GM21528 (cell line): ENCODE measurements around the gene ITGB7.
A peak's percentile ranks its signal among the peaks of the same experiment; 100 is the strongest.
"Not testable (repeated sequence)": the region's sequence is repeated elsewhere in the genome, so short reads cannot be mapped to it uniquely, and the experiment has no call there.

Source experiments
- ATAC-seq: cut with Tn5 transposase; IDR thresholded peaks from one replicate; pipeline ENCODE4 v1.9.1; 2021; ENCODE audit warnings: mild to moderate bottlenecking, moderate library complexity; ENCODE audit not compliant: unreplicated experiment, low FRiP score

The ITGB7 gene

DNA sequence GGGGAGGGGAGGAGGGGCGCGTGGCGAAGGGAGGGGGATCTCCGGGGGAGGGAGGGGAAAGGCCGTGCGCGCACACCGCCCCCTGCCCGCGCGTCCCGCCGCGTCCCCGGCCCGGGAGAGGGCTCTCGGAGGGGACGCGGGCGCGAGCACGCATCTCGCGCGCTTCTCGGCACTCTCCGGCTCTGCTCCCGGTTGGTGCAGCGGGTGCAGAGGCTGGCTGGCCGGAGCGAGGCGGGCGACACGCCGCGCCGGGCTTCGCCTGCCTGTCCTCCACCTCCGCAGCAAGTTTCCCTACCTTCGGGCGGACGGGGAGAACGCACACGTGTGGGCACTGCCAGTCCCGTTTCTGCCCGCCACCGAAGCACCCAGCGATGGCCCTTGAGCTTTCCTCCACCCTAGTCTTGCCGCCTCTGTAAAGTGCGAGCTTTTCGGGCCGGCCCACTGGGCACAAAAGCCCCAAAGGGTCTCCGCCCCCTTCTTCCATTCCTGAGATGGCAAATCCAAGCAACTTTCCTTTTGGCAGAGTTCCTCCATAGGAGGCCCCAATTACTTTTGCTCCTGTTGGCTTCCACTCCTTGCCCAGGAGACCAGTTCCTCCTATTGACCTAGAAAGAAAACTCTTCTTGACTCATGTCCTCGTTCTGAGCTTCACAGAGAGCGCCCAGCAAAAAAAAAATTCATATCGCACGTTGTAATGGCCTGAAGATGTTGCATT, 26.0 kb downstream of the ITGB7 start:
- ATAC-seq, result peak; percentile 59

DNA sequence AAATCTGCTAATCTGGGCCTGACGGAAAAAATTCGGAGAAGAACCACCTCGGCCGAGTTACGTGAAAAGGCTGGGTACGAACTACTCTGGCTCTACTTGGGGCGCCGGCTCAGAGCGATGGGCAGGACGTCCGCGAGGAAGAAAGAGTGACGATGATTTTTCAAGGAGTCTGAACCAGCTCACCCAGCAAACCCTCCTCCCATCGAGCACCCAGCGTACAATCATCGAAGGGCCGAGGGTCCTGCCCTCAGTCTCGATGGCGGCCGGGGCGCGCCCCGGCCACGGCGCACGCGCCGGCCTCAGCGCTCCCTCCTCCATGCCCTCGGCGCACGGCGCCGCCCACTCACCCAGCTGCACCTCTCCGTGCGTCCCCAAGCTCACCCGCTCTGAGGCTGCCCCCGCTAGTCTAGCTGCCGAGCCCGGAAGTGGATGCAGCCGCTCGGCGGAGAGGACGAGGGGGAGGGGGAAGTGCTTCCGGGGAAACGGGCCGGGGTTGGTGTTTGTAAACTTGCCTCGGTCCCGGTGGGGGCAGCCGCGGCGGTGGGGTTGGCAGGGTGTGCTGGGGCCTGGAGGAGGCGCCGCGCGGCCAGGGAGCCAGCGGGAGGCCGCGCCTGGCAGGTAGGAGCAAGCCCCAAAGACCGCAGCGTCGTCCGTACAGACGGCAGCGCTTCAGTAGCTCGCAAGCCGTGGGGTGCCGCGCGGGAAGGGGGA, 26.7 kb downstream of the ITGB7 start, which contains the start of the genes CSAD and ZNF740:
TSS of gene CSAD (minus strand) at position 706 of the 711 bp plus-strand sequence. CDS start 7,455 bp downstream, outside the sequence.
TSS of gene ZNF740 (plus strand) at position 503 of the 711 bp plus-strand sequence. CDS start 1,262 bp downstream, outside the sequence.
- peak; percentile 94 for ATAC-seq

DNA sequence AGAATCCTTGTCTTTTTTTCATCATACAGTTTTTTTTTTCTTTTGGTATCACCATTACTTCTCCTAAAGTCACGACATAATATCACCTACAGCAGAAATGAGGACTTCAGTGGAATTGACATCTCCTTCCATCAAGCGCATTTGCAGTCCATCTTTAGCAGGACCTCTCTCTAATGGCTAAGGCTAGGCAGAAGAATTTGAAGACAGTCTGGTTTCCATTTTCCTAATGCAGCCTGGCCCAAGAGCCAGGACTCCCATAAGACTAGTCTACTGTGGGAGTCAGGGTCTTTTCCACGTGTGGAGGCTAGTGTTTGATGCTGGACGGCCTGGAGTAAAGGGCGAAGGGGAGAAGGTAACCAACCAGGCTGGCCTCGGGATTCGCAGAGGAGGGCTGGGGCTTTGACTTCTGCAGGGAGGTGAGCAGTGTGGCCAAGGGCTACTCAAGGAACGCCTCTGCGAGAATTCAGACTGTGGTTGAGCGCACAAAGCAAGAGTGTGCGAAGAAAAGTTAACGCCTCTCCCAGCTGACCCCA, 27.3 kb downstream of the ITGB7 start:
- ATAC-seq, result peak; percentile 19

DNA sequence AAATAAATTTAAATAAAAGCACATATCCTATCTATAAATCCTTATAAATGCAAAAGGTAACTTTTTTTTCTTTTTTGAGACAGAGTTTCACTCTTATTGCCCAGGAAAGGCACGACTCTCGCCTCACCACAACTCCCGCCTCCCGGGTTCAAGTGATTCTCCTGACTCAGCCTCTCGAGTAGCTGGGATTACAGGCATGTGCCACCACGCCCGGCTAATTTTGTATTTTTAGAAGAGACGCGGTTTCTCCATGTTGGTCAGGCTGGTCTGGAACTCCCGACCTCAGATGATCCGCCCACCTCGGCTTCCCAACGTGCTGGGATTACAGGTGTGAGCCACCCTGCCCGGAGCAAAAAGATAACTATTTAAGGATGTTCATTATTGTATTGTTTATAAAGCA, 28.2 kb downstream of the ITGB7 start:
- not testable (repeated sequence) for ATAC-seq

DNA sequence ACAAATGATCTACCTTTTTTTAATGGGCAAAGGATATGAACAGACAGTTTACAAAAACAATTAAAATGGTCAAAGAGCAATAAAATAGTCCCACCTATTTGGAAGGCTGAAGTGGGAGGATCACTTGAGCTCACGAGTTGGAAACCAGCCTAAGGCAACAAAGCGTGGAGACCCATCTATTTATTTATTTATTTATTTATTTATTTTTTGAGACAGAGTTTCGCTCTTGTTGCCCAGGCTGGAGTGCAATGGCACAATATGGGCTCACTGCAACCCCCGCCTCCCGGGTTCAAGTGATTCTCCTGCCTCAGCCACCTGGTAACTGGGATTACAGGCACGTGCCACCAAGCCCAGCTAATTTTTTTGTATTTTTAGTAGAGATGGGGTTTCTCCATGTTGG, 29.6 kb downstream of the ITGB7 start:
- not testable (repeated sequence) for ATAC-seq

DNA sequence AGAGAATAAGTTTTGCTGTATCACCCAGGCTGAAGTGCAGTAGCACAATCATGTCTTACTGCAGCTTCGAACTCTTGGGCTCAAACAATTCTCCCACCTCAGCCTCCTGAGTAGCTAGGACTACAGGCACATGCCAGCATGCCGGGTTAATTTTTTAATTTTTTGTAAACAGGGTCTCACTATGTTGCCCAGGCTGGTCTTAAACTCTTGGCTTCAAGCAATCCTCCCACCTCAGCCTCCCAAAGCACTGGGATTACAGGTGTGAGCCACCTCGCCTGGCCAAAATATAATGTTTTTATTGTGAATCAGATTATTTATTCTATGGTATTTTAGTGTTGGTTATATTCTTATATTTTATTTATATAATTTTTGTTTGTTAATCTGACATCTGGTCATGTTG, 30.3 kb downstream of the ITGB7 start:
- no peak for ATAC-seq

DNA sequence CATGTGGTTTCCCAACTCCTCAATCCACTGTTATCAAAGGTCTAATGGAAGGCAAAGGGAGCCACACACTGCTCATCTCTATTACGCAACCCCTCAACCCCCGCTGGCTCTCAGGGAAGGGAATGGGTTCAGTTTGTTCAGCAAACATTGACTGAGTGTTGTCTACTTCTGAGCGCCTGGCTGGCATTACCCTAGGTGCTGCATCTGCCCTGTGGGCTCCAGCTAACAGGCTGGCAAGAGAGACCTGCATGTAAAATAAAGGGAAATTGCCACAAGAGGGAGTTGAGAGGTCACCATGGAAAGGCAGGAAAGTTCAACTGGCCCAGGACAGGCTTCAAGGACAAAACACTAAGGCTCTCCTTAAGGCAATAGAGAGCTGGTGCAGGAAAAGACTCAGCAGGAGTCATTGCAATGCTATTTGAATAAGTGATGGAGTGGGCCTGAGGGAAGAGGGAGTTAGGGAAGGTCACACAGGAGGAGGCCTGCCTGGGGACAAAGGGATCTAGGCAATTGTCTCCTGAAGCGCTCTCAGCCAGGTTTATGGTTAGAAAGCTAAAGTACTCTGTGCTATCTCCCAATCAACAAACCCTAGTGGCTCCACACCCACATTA, 32.1 kb downstream of the ITGB7 start:
- ATAC-seq, result no peak

DNA sequence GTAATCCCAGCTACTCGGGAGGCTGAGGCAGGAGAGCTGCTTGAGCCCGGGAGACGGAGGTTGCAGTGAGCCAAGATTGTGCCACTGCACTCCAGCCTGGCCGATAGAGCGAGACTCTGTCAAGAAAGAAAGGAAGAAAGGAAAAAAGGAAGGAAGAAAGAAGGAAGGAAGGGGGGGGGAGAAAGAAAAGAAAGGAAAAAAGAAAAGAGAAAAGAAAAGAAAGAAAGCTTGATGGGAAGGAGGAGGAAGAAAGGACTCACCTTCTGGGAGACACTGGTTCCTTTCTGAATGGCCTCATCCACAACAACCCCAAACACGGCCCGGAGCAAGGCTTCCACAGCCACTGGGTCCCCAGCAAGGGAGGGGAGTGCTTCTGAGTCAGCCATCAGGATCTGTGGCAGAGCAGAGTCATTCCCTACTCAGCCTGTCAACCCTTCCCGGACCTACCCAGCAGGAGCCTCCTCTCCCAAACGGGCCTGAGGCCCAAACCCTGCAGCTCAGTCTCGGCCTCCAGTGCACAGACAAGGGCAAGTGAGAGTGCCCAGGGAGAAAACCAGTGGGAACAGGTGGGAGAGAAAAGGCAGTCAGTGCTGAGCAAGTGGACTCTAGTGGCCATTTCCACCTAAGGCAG, 33.9 kb downstream of the ITGB7 start:
- ATAC-seq, result no peak

DNA sequence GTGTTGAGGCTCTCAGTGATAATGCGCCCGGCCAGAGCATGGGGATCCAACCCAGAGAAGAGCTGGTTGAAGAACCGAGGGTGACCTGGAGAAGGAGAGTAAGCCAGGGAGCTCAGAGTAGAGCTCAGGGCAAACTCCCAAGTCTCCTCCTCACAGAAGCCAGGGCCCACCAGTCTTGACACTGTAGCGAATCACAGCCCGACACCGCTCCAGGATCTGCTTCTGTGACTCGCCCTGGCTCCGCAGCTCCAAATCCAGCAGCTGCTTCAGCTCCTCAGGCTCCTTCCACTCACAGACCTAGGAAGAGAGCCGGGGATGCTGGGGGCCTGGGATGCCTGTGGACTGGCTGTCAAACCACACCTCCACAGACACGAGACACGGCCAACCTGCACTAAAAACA, 34.7 kb downstream of the ITGB7 start:
- ATAC-seq, result no peak

DNA sequence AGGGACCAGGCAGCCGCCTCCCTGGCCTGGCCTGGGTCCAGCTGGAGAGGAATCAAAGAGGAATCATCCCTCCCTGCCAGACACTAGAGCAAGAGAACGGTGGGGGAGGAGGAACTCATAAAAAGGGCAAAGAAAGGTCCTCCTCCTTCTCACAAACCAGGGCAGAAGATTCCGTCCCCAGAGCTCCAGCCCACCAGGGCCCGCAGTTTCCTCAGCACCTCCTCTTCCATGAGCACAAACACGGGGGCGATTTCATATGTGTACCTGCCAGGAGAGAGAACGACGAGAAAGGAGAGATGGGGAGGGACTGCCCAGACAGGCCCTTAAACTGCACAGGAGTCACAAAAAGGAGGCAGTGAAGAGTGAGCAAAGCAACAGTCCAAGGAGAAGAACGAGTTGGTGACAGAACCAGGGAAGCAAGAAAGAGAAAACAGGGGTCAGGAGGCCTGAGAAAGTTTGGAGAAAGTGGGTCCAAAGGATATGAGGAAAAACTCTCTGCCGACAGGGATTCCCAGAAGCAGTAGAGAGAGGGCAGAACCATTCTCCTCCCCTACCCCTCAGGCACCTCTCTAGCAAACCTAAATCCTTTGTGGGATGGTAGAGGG, 35.2 kb downstream of the ITGB7 start:
- no peak for ATAC-seq

DNA sequence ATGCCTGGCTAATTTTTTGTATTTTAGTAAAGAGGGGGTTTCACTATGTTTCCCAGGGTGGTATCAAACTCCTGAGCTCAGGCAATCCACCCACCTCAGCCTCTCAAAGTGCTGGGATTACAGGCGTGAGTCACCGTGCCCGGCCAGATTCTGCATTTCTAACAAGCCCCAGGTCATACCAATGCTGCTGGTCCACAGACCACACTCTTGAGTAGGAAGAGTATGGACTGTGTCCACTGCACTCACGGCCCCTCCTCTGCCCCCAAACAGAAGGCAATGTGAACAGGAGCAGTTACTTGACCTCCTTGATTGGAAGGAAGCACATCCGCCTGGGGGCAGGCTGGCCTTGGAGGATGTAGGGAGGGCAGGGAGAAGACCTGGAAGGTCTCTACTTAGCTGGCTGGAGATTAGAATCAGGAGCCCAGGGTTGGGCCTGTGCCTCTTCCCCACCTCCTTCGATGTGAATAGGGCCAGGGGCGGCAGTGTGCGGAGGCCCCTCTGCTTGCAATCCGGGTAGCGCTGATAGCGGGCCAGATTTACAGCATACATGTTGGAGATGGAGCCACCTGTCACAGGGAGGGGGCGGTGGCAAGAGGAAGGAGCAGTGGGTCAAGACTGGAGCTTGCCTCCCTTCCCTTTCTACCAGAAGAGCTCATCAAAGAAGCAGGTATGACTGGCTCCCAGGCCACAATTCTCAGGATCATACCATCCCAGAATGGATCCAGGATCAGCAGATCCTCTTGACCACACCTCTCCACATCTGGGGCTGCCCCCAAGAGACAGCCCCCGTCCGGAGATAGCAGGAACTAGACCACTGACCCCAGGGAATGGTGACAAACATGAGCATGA, 36.0 kb downstream of the ITGB7 start:
- ATAC-seq, result no peak

DNA sequence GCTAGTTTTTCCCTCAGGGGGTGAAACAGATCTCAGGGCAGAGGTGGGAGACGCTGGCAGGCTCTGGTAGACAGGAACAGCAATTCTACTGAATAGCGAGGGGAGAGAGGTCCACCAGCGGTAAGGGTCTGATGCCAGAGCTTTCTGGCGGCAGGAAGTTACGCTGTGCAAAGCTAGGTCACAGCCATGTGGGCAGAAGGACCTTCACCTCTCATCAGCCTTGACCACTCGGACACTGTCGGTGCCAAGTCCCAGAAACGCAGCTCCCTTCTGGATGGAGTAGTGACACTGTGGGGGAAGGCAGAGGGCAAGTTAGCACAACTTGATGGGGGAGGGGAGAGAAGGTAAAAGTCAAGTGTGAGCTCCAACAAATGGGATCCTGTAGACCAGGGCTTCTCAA, 36.8 kb downstream of the ITGB7 start:
- ATAC-seq, result no peak

DNA sequence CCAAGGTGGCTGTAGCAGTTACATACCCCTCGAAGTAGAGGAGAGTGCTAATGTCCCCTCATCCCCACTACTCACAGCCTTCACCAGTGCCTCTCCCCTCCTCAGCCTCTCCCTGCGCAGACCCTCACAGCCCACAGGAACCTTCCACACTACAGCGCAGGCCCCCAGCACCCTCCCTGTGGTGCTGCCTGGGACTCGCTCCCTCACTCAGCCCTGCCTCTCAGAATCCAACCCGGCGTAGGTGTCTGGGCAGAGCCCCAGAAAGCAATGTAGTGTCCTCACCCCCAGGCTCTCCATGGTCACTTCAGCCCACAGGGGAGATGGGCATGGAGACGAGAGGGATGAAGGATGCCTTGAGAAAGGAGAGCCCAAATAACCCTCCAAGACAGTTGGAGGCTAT, 37.4 kb downstream of the ITGB7 start:
- ATAC-seq, result no peak

DNA sequence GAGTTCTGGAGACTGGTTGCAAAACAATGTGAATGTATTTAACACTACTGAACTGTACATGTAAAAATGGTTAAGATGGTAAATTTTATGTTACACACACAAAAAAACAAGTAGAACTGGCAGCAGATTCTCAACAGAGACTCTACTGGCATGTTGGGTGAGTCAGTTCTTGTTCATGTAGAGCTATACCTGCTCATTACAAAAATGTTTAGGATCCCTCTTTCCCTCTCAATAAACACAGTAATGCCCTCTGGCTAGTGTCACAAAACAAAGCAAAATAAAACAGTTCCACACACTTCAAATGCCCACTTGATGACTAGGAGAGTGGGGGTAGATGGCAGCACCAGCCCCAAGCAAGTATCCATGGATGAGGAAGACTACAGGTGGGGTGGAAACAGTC, 40.2 kb downstream of the ITGB7 start:
- no peak for ATAC-seq

DNA sequence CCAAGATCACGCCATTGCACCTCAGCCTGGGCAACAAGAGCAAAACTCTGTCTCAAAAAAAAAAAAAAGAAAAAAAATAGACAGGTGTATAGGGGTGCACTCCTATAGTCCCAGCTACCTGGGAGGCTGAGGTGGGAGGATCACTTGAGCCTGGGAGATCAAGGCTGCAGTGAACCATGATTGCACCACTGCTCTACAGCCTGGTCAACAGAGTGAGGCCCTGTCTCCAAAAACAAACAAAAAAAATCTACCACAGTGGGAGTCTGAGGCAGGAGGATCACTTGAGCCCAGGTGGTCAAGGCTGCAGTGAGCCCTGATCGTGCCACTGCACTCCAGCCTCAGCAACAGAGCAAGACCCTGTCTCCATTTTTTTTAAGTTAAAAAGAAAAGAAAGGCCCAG, 44.0 kb downstream of the ITGB7 start:
- ATAC-seq, result not testable (repeated sequence)

DNA sequence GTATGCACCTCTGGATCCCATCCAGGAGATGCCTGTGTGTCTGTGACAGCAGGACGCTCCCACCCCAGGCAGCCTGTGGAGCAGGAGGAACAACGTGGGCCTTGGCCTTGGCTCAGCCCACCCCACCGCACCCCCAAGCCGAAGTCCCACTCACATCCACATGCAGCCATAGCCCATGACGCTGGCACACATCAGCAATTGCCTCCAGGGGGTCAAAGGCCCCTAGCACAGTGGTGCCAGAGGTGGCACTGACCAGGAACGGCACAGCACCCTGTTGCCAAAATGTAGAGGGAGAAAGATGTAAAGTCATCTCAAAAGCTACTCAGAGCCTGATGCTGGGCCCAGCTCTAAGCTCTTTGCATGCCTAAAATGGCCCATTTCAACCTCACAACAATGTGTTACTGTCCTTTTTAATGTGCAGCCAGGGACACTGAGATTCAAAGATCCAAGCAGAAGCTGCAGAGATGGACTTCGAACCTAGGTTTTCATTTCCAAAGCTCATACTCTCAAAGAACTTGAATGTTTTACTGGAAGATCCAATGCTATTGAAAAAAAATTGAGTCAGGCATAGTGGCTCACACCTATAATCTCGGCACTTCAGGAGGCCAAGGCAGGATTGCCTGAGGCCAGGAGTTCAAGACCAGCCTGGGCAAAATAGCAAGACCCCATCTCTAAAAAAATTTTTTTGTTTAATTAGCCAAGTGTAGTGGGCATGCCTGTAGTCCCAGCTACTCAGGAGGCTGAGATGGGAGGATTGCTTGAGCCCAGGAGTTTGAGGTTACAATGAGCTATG, 45.7 kb downstream of the ITGB7 start:
- no peak for ATAC-seq

DNA sequence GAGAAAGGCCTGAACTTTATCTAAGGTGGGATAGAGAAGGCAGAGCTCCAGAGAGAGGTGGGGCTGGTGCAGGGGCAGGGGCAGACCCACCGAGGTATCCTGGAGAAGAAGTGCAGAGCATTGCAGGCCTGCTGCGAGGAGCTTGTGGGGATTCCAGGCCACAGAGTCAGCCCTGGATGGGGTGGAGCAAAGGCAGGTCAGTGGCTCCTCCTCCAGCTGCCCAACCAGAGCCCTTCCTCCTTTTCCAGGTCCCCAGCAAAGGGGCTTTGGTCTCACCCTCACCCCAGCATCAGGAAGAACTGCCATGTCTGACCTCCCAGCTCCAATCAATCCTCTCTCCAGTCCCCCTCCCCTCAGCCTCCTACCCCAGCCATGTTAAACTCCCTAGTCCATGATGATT, 46.4 kb downstream of the ITGB7 start:
- no peak for ATAC-seq

DNA sequence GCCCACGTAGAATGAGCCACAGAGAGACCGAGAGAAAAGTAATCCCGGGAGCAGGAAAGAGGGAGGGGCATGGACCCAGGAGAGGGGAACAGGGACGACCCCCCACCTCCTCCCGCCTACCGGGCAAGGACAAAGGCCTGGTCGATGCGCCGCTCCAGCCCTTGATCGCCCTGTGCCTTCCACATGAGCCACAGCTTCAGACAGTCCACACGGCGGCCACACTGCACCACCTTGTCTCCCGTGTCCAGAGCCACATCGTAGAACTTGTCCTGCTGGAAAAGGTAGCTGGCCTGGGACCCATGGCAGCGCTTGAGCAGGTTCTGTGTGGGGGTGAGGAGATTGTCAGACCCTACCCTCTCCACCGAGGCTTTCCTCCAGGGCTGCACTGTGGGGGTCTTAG, 47.1 kb downstream of the ITGB7 start:
- no peak for ATAC-seq
